Chondrocyte (in vitro differentiated cells): ENCODE measurements around the gene XG. TPM values are rescaled to one million over a fixed set of nuclear protein-coding genes. Genes with fewer than 3 reads are reported as not detected.
"Not testable (repeated sequence)": the region's sequence is repeated elsewhere in the genome, so short reads cannot be mapped to it uniquely, and the experiment has no call there.

Experiments used
- DNase-seq: peaks from one replicate; pipeline ENCODE4 v3.0.0; 2021; ENCODE audit warnings: mixed read lengths, low spot score
- H3K27ac Mint-ChIP-seq: one replicate; pipeline ENCODE4 v1.8.0; 2021; ENCODE audit warnings: mild to moderate bottlenecking, moderate library complexity, mixed read lengths; ENCODE audit not compliant: unreplicated experiment
- H3K27me3 Mint-ChIP-seq: 2 replicates; pipeline ENCODE4 v1.8.0; 2021; ENCODE audit warnings: low read depth, mixed read lengths
- H3K36me3 Mint-ChIP-seq: 2 replicates; pipeline ENCODE4 v1.8.0; 2021; ENCODE audit warnings: low read depth, mixed read lengths
- H3K4me1 Mint-ChIP-seq: 2 replicates; pipeline ENCODE4 v1.8.0; 2021; ENCODE audit warnings: low read depth, mild to moderate bottlenecking, mixed read lengths
- H3K4me3 Mint-ChIP-seq: one replicate; pipeline ENCODE4 v1.8.0; 2021; ENCODE audit warnings: mild to moderate bottlenecking, moderate library complexity, mixed read lengths; ENCODE audit not compliant: unreplicated experiment
- H3K9me3 Mint-ChIP-seq: 2 replicates; pipeline ENCODE4 v1.8.0; 2021; ENCODE audit warnings: low read depth, mixed read lengths
- total RNA-seq: library from RNA; stranded (reverse); gene quantifications from 3 replicates; pipeline ENCODE4 v1.2.1, GENCODE V29; 2021
- TF ChIP-seq, protein P1 (sequence below): fragments of 200-600 bp; sonication (generic); IDR thresholded peaks from 2 replicates; pipeline ENCODE4 v1.5.0; 2021; ENCODE audit warnings: antibody characterized with exemption, mild to moderate bottlenecking, moderate library complexity

Gene XG
- total RNA-seq, 1 donor from 2014 or later = not detected

DNA sequence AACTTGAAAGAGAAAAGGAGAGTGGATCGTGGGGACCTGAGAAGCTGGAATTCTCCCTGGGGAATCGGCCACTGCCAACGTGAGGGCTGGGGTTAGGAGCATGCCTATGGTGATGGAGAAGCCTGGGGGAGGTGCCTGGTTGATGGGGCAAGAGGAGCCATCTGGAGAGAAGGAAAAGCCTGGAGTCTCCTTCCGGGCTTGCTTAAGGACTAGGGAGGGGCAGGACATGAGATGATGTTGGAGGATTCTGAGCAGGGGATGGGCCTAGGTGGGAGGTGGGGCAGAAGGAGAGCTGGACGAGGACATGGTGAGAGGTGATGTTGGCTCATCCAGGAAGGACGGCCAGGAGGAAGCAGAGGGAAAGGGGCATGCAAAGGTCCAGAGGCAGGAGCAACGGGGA is 41.9 kb downstream of the XG start:
- Mint-ChIP-seq H3K27me3 (peaks cover 4% of the 10 kb centered on the region), H3K27ac (no peak overlapping the region), H3K36me3 (no peaks in the 10 kb centered on the region), H3K9me3 (no peaks in the 10 kb centered on the region), H3K4me1 (no peaks in the 10 kb centered on the region), H3K4me3 (no peak overlapping the region)
- no peak for DNase-seq
- TF ChIP-seq, protein P1, sequence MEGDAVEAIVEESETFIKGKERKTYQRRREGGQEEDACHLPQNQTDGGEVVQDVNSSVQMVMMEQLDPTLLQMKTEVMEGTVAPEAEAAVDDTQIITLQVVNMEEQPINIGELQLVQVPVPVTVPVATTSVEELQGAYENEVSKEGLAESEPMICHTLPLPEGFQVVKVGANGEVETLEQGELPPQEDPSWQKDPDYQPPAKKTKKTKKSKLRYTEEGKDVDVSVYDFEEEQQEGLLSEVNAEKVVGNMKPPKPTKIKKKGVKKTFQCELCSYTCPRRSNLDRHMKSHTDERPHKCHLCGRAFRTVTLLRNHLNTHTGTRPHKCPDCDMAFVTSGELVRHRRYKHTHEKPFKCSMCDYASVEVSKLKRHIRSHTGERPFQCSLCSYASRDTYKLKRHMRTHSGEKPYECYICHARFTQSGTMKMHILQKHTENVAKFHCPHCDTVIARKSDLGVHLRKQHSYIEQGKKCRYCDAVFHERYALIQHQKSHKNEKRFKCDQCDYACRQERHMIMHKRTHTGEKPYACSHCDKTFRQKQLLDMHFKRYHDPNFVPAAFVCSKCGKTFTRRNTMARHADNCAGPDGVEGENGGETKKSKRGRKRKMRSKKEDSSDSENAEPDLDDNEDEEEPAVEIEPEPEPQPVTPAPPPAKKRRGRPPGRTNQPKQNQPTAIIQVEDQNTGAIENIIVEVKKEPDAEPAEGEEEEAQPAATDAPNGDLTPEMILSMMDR = no peak

DNA sequence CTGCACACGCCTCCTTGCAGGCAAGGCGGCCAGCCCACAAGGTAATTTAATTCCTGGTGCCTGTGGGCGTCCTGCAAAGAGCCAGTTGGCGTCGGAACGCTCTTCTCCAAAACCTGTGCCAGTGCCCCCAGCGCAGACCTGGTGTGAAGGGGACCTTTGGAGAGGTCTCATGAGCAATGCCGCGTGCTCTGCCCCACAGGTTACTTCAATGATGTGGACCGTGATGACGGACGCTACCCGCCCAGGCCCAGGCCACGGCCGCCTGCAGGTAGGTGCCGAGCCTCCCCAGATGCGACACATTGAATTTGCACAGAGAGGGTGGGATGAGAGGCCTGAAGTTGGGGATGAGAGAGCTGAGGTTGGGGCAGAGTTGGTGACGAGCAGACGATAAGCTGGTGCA is 42.5 kb downstream of the XG start:
- no peaks in the 10 kb centered on the region for H3K4me1 Mint-ChIP-seq
- H3K27ac Mint-ChIP-seq = no peak overlapping the region
- no peak for DNase-seq
- H3K36me3 Mint-ChIP-seq = no peaks in the 10 kb centered on the region
- TF ChIP-seq, protein P1 = no peak
- H3K27me3 Mint-ChIP-seq = peaks cover 4% of the 10 kb centered on the region
- H3K4me3 Mint-ChIP-seq = no peak overlapping the region
- H3K9me3 Mint-ChIP-seq = no peaks in the 10 kb centered on the region

DNA sequence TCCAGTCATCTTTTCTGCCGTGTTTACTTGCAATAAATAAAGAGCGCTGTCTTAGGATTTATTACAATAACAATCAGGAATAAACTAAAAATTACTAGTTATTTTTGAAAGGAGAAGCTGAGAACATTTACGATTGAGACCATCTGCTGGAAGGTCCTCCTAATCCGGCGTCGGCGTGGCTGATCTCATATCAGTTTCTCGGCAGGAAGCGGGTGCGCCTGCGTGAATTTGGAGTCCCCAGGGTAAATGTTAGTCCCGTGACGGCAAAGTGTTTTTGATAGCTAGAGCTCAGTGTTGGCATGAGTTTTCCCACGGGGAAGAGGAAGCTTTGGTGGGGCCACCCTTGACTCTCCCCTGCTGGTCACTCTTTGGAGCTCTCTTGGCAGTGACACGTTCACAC is 45.0 kb downstream of the XG start:
- H3K9me3 Mint-ChIP-seq, H3K27me3 Mint-ChIP-seq, H3K27ac Mint-ChIP-seq, H3K4me3 Mint-ChIP-seq, DNase-seq, H3K4me1 Mint-ChIP-seq, H3K36me3 Mint-ChIP-seq: not testable (repeated sequence)

DNA sequence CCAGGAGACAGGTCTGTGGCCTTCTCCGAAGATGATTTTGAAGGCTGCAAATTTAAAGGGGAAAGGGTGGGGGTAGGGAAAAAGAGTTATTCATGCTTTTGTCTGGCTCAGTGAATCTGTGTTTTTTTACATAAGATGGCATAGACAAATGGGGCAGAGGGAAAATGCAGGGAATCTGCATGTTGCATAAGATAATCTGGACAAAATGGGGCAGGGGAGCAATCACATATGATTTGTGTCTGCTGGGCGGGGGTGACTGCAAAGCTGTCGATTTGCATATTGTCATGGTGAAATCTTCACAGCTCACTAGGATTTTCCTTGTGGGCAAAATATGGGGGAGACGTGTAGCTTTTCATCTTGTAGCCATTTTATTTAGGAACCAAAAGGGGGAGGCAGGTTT is 47.5 kb downstream of the XG start:
- Mint-ChIP-seq H3K36me3 (no peaks in the 10 kb centered on the region), H3K9me3 (no peaks in the 10 kb centered on the region), H3K4me1 (peaks cover 14% of the 10 kb centered on the region), H3K4me3 (no peak overlapping the region), H3K27ac (no peak overlapping the region), H3K27me3 (no peaks in the 10 kb centered on the region)
- TF ChIP-seq, protein P1 = no peak
- no peak for DNase-seq

DNA sequence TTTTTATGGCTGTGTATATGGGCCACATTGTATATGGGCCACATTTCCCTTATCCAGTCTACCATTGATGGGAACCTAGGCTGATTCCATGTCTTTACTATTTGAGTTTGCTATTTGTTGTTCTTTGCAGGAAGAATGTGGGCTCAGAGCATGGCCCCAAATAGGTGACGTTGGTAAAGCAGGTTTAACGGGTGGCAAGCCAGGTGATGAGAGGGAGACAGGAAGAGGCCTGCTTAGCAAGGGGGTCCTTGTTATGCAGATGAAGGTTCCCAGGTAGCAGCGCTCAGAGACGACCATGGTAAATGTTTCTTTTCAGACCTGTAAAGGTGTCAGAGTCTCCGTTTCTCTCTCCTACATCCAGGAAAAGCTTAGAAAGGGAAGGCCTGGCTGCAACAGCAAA is 48.1 kb downstream of the XG start:
- H3K4me3 Mint-ChIP-seq, DNase-seq, H3K9me3 Mint-ChIP-seq, H3K27ac Mint-ChIP-seq, H3K36me3 Mint-ChIP-seq, H3K27me3 Mint-ChIP-seq: not testable (repeated sequence)
- H3K4me1 Mint-ChIP-seq = peaks cover 20% of the 10 kb centered on the region

DNA sequence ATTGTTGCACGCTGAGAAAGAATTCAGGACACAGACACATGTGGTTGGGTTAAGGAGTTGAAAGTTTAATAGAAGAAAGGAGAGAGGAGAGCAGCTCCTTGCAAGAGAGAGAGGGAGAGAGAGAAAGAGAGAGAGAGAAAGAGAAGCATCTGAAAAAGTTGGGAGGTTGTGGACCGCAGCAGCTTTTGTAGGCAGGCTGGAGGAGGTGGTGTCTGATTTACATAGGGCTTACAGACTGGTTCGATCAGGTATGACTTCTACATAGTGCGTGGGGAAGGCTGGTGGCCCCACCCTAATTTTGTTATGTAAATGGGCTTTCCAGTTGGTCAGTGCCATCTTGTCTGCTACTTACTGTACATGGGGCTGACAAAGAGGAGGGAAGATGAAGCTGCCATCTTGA is 49.4 kb downstream of the XG start:
- H3K9me3 Mint-ChIP-seq = no peaks in the 10 kb centered on the region
- no peak overlapping the region for H3K27ac Mint-ChIP-seq
- TF ChIP-seq, protein P1 = no peak
- DNase-seq = no peak
- no peaks in the 10 kb centered on the region for H3K27me3 Mint-ChIP-seq
- H3K4me3 Mint-ChIP-seq = no peak overlapping the region
- peaks cover 28% of the 10 kb centered on the region for H3K4me1 Mint-ChIP-seq
- H3K36me3 Mint-ChIP-seq = no peaks in the 10 kb centered on the region

DNA sequence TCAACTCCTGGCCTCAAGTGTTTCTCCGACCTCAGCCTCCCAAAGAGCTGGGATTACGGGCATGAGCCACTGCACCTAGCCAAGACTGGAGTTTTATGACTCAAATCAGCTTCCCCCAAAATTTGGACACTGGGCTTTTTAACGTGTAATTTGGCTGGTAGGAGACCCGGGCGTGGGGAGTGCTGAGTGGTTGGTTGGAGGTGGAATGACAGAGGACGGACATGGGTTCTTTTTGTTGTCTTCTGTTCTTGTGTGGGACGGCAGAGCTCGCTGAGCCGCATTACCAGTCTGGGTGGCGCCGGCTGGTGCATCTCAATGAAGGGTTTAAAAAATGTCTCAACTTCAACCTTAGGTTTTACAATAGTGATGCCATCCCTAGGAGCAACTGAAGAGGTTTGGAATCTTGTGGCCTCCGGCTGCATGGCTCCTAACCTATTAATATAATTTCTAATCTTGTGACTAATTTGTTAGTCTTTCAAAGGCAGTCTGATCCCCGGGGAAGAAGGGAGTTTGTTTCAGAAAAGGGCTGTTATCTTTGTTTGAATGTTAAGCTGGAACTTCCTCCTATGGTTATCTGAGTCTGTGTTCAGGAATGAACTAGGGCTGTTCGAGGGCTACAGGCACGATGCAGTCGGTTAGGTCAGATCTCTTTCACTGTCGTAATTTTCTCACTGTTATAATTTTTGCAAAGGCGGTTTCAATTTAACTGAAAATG is 50.7 kb downstream of the XG start:
- H3K4me3 Mint-ChIP-seq, H3K27me3 Mint-ChIP-seq, H3K9me3 Mint-ChIP-seq, DNase-seq, H3K36me3 Mint-ChIP-seq: not testable (repeated sequence)
- Mint-ChIP-seq H3K27ac (peak overlapping the region; percentile 59), H3K4me1 (peaks cover 28% of the 10 kb centered on the region)

DNA sequence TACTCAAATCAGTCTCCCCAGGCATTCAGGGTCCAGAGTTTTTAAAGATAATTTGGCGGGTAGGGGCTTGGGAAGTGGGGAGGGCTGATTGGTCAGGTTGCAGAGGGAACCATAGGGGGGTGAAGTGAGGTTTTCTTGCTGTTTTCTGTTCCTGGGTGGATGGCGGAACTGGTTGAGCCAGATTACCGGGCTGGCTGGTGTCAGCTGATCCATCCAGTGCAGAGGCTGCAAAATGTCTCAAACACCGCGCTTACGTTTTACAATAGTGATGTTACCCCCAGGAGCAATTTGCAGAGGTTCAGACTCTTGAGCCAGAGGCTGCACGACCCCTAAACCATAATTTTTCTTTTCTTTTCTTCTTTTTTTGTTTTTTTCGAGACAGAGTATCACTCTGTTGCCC is 51.6 kb downstream of the XG start:
- not testable (repeated sequence) for H3K36me3 Mint-ChIP-seq, H3K27me3 Mint-ChIP-seq, H3K9me3 Mint-ChIP-seq, DNase-seq, H3K27ac Mint-ChIP-seq, H3K4me3 Mint-ChIP-seq
- peaks cover 28% of the 10 kb centered on the region for H3K4me1 Mint-ChIP-seq

DNA sequence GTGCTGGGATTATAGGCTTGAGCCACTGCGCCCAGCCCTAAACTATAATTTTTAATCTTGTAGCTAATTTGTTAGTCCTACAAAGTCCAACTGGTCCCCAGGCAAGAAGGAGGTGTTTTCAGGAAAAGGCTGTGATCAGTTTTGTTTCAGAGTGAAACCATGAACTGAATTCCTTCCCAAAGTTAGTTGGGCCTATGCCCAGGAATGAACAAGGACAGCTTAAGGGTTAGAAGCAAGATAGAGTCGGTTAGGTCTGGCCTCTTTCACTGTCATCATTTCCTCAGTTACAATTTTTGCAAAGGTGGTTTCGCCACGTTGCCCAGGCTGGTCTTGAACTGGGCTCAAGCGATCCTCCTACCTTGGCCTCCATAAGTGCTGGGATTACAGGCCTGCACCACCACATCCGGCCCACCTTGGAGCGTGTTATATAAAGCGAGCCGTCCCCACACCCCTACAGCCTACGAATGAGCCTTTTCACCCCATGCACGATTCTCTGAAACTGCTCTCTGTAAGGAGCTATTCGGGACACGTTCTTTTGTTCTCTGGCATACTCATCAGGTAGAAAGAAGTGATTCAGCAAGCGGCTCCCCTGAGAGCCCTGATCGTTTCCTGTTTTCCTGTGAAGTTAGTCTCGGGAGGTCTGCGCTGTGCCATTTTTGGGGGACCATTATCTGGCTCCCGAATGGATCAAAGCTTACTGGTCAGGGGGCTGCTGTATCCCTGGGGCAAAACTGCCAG is 52.4 kb downstream of the XG start:
- not testable (repeated sequence) for H3K9me3 Mint-ChIP-seq, H3K36me3 Mint-ChIP-seq, H3K4me3 Mint-ChIP-seq, DNase-seq, H3K27me3 Mint-ChIP-seq
- Mint-ChIP-seq H3K27ac (peak overlapping the region; percentile 98), H3K4me1 (peaks cover 28% of the 10 kb centered on the region)
